Posterior cingulate gyrus (tissue), 11 donors: Measurements from ENCODE around the gene WDR90.
A peak's percentile ranks its signal among the peaks of the same experiment; 100 is the strongest.

ENCODE experiments used
- DNase-seq, 10 donors: peaks; one replicate each; pipeline versions ENCODE4 v3.0.0 to v3.0.0-alpha.2; 2020 to 2021; ENCODE audit warnings: mixed read lengths in 3 of 10
- intact Hi-C: fragments of 100-400 bp; cut with DNase I; formaldehyde crosslinking; loops from one replicate; pipeline ENCODE4 v1.15.1; 2023

Gene WDR90

GRCh38 chr16:716200-716568, 67.0 kb downstream of the WDR90 start:
- intact Hi-C loops: no loop called here

GRCh38 chr16:716768-717325, 67.7 kb downstream of the WDR90 start:
- intact Hi-C loops: no loop called here
- no peak for DNase-seq

More at GRCh38 chr16:716200-716568, 67.0 kb downstream of the WDR90 start:
- peak; percentile 83 to 98 (median 88) for DNase-seq
